K562 (cell line): ENCODE data around the gene CELSR1.

Experiments
- CTCF ChIP-seq, 3 experiments: IDR thresholded peaks in 2 of 3; conservative IDR thresholded peaks in 1 of 3; 2 replicates each; pipeline ENCODE4 v1.5.1; 2011 to 2012; ENCODE audit warnings: low read length in 3 of 3, mild to moderate bottlenecking in 3 of 3, control low read depth in 2 of 3, improper control_type of control experiment in 1 of 3, inconsistent platforms in 1 of 3, low read depth in 1 of 3, mixed read lengths in 1 of 3, moderate library complexity in 1 of 3; ENCODE audit not compliant: insufficient read depth in 2 of 3
- JUN ChIP-seq, 2 experiments: sonication (generic) in 1 of 2; formaldehyde crosslinking in 1 of 2; IDR thresholded peaks; 2 replicates each; pipeline versions ENCODE4 v1.6.1 to v1.8.0; 2012 to 2022; ENCODE audit warnings: borderline replicate concordance in 2 of 2, mild to moderate bottlenecking in 2 of 2, improper control_type of control experiment in 1 of 2, low read depth in 1 of 2, low read length in 1 of 2, missing genetic modification reagents in 1 of 2
- POLR2A ChIP-seq: fragments of 450-650 bp; conservative IDR thresholded peaks from 2 replicates; pipeline ENCODE4 v1.6.1; 2016
- PPARD ChIP-seq: fragments of 250-450 bp; sonication (Bioruptor Pico); IDR thresholded peaks from 2 replicates; pipeline ENCODE4 v1.8.0; 2022; ENCODE audit warnings: inconsistent platforms, mild to moderate bottlenecking, moderate library complexity
- ZNF274 ChIP-seq: IDR thresholded peaks from 2 replicates; pipeline ENCODE4 v1.6.1; 2011; ENCODE audit warnings: low read depth, mild to moderate bottlenecking, low read length, moderate library complexity, borderline replicate concordance

GRCh38 chr22:46586123-46586519 lies 48.7 kb upstream of the CELSR1 start:
- no peak for TF ChIP-seq ZNF274
- no peak for TF ChIP-seq PPARD (CRISPR knock-in tag)
- no peak for TF ChIP-seq JUN (IDR thresholded peaks at IDR 0.05; ENCODE audit: borderline replicate concordance, low read depth, low read length)
- TF ChIP-seq JUN (CRISPR knock-in tag; IDR thresholded peaks at IDR 0.05; ENCODE audit: borderline replicate concordance), result no peak
- TF ChIP-seq POLR2A, result no peak
- no peak for TF ChIP-seq CTCF (IDR thresholded peaks at IDR 0.05 in 2 of 3, conservative IDR thresholded peaks at IDR 0.05 in 1 of 3; ENCODE audit: insufficient read depth in 2 of 3, low read depth in 1 of 3, low read length in 3 of 3)
